ENCODE results near the gene ACADVL. TPM values are rescaled to one million over a fixed set of nuclear protein-coding genes. Genes with fewer than 3 reads are reported as not detected.

ACADVL gene
- polyA plus RNA-seq, 3 donors: 152 to 1,231 (median 154) TPM

DNA sequence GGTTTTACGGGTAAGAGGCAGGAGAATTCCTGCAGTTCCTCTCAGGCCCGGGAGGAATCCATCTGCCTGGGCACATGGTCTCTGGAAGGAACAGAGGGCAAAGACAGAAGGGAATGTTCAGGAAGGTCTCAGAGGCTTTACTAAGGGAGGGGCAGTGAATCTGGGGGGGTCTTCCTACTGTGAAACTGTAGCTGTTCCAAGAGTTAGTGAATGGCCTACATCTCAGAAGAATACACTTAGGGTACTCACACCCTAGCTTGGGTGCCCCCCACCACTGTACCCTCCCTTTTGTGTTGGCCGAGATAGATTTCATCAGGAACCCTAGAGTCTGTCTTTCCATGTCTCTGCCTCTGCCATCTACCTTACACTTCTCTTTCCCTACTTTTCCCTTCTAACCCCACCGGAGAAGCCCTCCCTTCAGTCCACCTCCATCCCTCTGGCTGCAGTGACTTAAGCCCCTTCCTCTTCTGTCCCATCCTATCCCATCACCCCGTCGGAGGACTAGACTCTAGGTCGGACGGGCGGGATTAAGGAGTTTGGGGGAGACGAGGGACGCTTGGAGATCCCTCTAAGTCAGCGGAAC, 418 bp upstream of the ACADVL start:
- Histone ChIP-seq H3K9me3 (replicated peaks in 1 of 2; ENCODE audit: control insufficient read depth in 1 of 2, insufficient read depth in 1 of 2, low read length in 2 of 2) (no peaks in the 10 kb centered on the region), H3K4me1 (ENCODE audit: control insufficient read depth in 1 of 2, insufficient read depth in 2 of 2, low read length in 2 of 2) (peaks cover 62 to 71% of the 10 kb centered on the region in 2 donors), H3K27ac (ENCODE audit: low read depth in 1 of 2, low read length in 2 of 2) (peak overlapping the region in 1 of 2 donors; percentile 85), H3K9ac (ENCODE audit: insufficient read depth, low read length, poor library complexity, severe bottlenecking) (peak overlapping the region; percentile 91), H3K27me3 (ENCODE audit: control insufficient read depth in 2 of 2, insufficient read depth in 2 of 2, low read length in 2 of 2) (no peaks in the 10 kb centered on the region), H3K4me3 (replicated peaks in 1 of 3; ENCODE audit: low read depth in 2 of 3, low read length in 3 of 3) (peak overlapping the region; percentile 65 to 94 (median 77)), H3K36me3 (replicated peaks in 1 of 2; ENCODE audit: control insufficient read depth in 1 of 2, insufficient read depth in 2 of 2, low read length in 2 of 2) (peaks cover 27 to 30% of the 10 kb centered on the region in 2 donors), H4K20me1 (ENCODE audit: insufficient read depth, low read length) (peaks cover 35% of the 10 kb centered on the region), H3K4me2 (replicated peaks; ENCODE audit: extremely low read depth, low read length, poor library complexity, severe bottlenecking) (peak overlapping the region; percentile 96), H3K79me2 (ENCODE audit: insufficient read depth, low read length) (peaks cover 48% of the 10 kb centered on the region), H2AFZ (ENCODE audit: insufficient read depth, low read depth, low read length, poor library complexity, severe bottlenecking) (peak overlapping the region; percentile 65)
- H3K36me3 Mint-ChIP-seq: peaks cover 30 to 34% of the 10 kb centered on the region in 2 donors
- H3K27me3 Mint-ChIP-seq (ENCODE audit: low read depth in 3 of 3): peaks cover 0 to 3% (median 2%) of the 10 kb centered on the region in 3 donors
- WGBS (ENCODE audit: insufficient coverage): 13% methylated on average over 10 of the region's 12 CpGs
- intact Hi-C loops (cut with micrococcal nuclease): loop anchor here in 1 of 2 donors (5.0 to 10.0 kb wide), 2 partner anchors 33 to 185 kb away; partner anchors contain the start of genes CTDNEP1, ELP5, NLGN2 and TMEM256
- no peak for TF ChIP-seq CTCF (IDR thresholded peaks at IDR 0.05)
- H3K9me3 Mint-ChIP-seq: peaks cover 0 to 2% (median 0%) of the 10 kb centered on the region in 7 donors
- H3K4me3 Mint-ChIP-seq: peak overlapping the region; percentile 96 to 98
- DNase-seq: no peak
- H3K4me1 Mint-ChIP-seq: peaks cover 65% of the 10 kb centered on the region
- peak overlapping the region; percentile 89 to 97 (median 94) for H3K27ac Mint-ChIP-seq

DNA sequence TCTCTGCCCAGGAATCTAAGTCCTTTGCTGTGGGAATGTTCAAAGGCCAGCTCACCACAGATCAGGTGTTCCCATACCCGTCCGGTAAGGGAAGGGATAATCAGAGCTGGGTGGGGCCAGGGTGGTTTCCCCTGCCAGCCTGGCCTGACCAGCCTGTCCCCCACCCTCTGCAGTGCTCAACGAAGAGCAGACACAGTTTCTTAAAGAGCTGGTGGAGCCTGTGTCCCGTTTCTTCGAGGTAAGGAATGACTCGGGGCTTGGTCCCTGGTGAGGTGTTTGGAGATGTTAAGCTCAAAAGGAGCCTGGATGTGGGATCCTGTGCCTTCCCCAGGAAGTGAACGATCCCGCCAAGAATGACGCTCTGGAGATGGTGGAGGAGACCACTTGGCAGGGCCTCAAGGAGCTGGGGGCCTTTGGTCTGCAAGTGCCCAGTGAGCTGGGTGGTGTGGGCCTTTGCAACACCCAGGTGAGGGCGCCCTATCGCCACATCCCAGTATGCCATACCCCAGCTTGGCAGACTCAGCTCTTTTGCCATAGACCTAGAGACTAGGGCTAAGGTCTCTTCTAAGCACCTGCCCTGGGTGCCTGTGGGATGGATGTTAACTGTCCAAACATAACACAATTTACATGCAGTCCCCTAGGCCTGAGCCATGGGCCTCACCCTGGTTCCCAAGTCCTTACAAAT, 997 bp downstream of the ACADVL start:
- H3K4me3 ChIP-seq (replicated peaks in 1 of 3; ENCODE audit: low read depth in 2 of 3, low read length in 3 of 3): peak overlapping the region; percentile 65 to 94 (median 77)
- Mint-ChIP-seq H3K27ac (peak overlapping the region; percentile 89 to 97 (median 94)), H3K9me3 (peaks cover 0 to 2% (median 0%) of the 10 kb centered on the region in 7 donors), H3K4me3 (peak overlapping the region; percentile 96 to 98), H3K36me3 (peaks cover 39 to 45% of the 10 kb centered on the region in 2 donors), H3K4me1 (peaks cover 53% of the 10 kb centered on the region), H3K27me3 (ENCODE audit: low read depth in 3 of 3) (peaks cover 0 to 2% (median 2%) of the 10 kb centered on the region in 3 donors)
- intact Hi-C loops (cut with micrococcal nuclease): loop anchor here (2.0 to 5.0 kb wide), 2 partner anchors 16 to 77 kb away; no protein-coding TSS in a partner anchor
- H3K27me3 ChIP-seq (ENCODE audit: control insufficient read depth in 2 of 2, insufficient read depth in 2 of 2, low read length in 2 of 2): no peaks in the 10 kb centered on the region
- TF ChIP-seq CTCF (IDR thresholded peaks at IDR 0.05): peak; percentile 61
- peak overlapping the region; percentile 91 for H3K9ac ChIP-seq (ENCODE audit: insufficient read depth, low read length, poor library complexity, severe bottlenecking)
- H3K27ac ChIP-seq (ENCODE audit: low read depth in 1 of 2, low read length in 2 of 2): peak overlapping the region; percentile 50 to 85
- H3K36me3 ChIP-seq (replicated peaks in 1 of 2; ENCODE audit: control insufficient read depth in 1 of 2, insufficient read depth in 2 of 2, low read length in 2 of 2): peaks cover 37 to 44% of the 10 kb centered on the region in 2 donors
- H3K9me3 ChIP-seq (replicated peaks in 1 of 2; ENCODE audit: control insufficient read depth in 1 of 2, insufficient read depth in 1 of 2, low read length in 2 of 2): no peaks in the 10 kb centered on the region
- H4K20me1 ChIP-seq (ENCODE audit: insufficient read depth, low read length): peaks cover 23% of the 10 kb centered on the region
- peak overlapping the region; percentile 96 for H3K4me2 ChIP-seq (replicated peaks; ENCODE audit: extremely low read depth, low read length, poor library complexity, severe bottlenecking)
- H3K4me1 ChIP-seq (ENCODE audit: control insufficient read depth in 1 of 2, insufficient read depth in 2 of 2, low read length in 2 of 2): peaks cover 49 to 57% of the 10 kb centered on the region in 2 donors
- WGBS (ENCODE audit: insufficient coverage): 37% methylated on average over 4 of the region's 11 CpGs
- peaks cover 43% of the 10 kb centered on the region for H3K79me2 ChIP-seq (ENCODE audit: insufficient read depth, low read length)
- DNase-seq: peak; percentile 42 to 62 (median 47)
- H2AFZ ChIP-seq (ENCODE audit: insufficient read depth, low read depth, low read length, poor library complexity, severe bottlenecking): peak overlapping the region; percentile 65

Data from CD14-positive monocyte (primary cell).